HG03354 (cell line): Measurements from ENCODE around the gene CGGBP1.
"Not testable (repeated sequence)": the region's sequence is repeated elsewhere in the genome, so short reads cannot be mapped to it uniquely, and the experiment has no call there.

Experiments
- ATAC-seq: cut with Tn5 transposase; IDR thresholded peaks from one replicate; pipeline ENCODE4 v1.9.1; 2021; ENCODE audit warnings: mild to moderate bottlenecking; ENCODE audit not compliant: unreplicated experiment, poor library complexity, severe bottlenecking

CGGBP1 gene

GRCh38 chr3:88038566-88038965, 20.2 kb downstream of the CGGBP1 start:
- ATAC-seq = no peak

- no peak for ATAC-seq
These were observed 22.6 kb downstream of the CGGBP1 start for GRCh38 chr3:88036221-88036620.

- no peak for ATAC-seq
These were observed 24.1 kb downstream of the CGGBP1 start for GRCh38 chr3:88034491-88035275.

- no peak for ATAC-seq
These were observed 25.0 kb downstream of the CGGBP1 start for GRCh38 chr3:88033808-88034207.

GRCh38 chr3:88033079-88033478, 25.7 kb downstream of the CGGBP1 start:
- ATAC-seq = no peak

GRCh38 chr3:88032245-88032644, 26.6 kb downstream of the CGGBP1 start:
- peak; percentile 12 for ATAC-seq

GRCh38 chr3:88031642-88032077, 27.1 kb downstream of the CGGBP1 start:
- peak; percentile 87 for ATAC-seq

GRCh38 chr3:88030210-88030609, 28.6 kb downstream of the CGGBP1 start:
- no peak for ATAC-seq

GRCh38 chr3:88028876-88029275, 29.9 kb downstream of the CGGBP1 start:
- no peak for ATAC-seq

GRCh38 chr3:88025001-88025552, 33.7 kb downstream of the CGGBP1 start:
- no peak for ATAC-seq

- peak; percentile 90 for ATAC-seq
These were observed 39.8 kb downstream of the CGGBP1 start for GRCh38 chr3:88019024-88019423.

- not testable (repeated sequence) for ATAC-seq
These were observed 43.1 kb downstream of the CGGBP1 start for GRCh38 chr3:88015656-88016055.

- ATAC-seq = no peak
These were observed 45.2 kb downstream of the CGGBP1 start for GRCh38 chr3:88013592-88013991.

- no peak for ATAC-seq
These were observed 48.0 kb downstream of the CGGBP1 start for GRCh38 chr3:88010810-88011209.

- peak; percentile 45 for ATAC-seq
These were observed 49.7 kb downstream of the CGGBP1 start for GRCh38 chr3:88009066-88009465.

GRCh38 chr3:88005066-88005465, 53.7 kb downstream of the CGGBP1 start:
- ATAC-seq = peak; percentile 57

- ATAC-seq = no peak
These were observed 55.6 kb downstream of the CGGBP1 start for GRCh38 chr3:88003115-88003755.

- ATAC-seq = no peak
These were observed 56.4 kb downstream of the CGGBP1 start for GRCh38 chr3:88002448-88002847.
